Activated naive CD4-positive, alpha-beta T cell (primary cell): ENCODE data around the gene MYO16.

Source experiments
- DNase-seq, 4 experiments: peaks; one replicate each; lab custom pipeline; 2025; lab: John Stamatoyannopoulos, UW

The MYO16 gene

DNA sequence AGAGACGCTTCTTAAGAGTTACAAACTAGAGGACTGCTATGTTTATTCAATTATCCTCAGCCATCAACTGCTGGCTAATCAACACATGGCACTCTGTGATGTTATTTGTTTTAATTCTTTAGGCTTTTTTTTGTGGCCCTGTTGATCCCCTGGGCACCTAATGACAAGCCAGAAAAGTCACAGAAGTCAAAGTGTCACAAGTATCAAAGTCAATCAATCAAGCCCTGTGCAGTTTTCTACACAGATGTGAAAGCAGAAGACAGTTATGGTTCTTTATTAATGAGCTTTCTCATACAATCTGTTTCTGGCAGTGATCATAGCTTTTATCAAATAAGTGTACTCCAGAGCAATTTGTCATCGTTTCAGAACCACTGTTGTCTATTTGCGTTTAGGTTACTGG lies 34.3 kb downstream of the MYO16 start:
- no peak for DNase-seq

DNA sequence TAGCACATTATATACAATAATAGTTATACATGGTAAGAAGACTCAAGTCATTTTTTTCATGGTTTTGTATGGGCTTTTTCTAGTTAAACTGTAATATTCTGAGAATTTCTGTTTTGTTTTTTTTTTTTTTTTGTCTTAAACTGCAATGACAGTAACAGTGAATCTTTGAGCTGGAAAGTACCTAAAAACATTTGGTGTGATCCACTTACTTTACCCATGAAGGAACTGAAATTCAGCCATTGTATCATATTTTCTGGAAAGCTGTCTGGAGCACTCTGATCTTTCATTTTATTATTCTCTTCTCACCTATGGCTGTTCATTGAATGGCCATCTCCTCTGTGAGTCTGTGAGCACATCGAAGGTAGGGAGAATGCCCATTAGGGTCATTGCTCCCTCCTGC lies 37.8 kb downstream of the MYO16 start:
- DNase-seq: no peak

DNA sequence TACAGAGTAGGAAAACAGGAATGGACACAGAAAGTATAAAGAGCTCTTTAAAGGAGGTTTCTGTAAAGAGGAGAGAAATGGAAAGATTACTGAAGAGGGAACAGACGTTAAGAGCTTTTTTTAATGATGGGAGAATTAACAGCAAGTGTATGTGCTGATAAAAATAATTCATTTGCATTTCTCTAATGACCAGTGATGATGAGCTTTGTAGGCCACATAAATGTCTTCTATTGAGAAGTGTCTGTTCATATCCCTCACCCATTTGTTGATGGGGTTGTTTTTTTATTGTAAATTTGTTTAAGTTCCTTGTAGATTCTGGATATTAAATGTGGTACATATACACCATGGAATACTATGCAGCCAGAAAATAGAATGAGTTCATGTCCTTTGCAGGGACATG lies 40.0 kb downstream of the MYO16 start:
- no peak for DNase-seq

DNA sequence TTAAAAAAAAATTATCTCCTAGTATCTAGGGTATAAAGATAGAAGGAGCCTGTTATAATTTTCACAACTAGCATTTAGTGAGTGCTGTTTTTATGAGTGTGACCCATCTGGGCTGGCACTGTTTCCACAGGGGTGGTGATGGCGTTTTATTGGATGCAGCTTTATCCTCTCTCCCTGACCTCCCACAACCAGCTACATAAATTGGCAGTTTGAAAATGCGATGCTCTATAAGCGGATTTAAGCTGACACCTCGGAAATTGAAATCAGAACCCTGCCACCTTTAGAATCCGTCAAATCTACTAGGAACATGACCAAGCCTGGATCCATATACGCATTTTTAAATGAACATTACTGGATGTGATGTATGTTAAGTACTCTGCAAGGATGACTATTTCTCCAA lies 44.9 kb downstream of the MYO16 start:
- DNase-seq: no peak

- DNase-seq: no peak
Measured at GRCh38 chr13:108674771-108675170, 45.4 kb downstream of the MYO16 start.

DNA sequence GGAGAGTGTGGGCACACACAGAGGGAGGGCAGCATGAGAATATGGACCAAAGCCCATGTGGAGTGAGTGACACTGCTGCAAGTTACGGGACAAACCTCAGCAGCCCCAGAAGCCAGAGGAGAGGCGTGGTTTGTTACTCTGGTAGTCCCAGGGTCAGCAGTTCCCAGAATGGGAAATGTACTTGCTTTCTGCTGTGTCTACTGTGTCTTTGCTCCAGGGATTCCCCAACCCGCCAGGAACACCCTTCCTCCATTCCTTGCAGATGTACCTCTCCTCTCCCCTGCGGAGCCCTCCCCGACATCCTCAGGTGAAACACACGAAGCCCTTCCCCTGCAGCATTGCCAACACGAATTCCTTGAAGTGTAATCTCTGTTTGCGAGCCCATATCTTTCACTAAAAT lies 47.2 kb downstream of the MYO16 start:
- no peak for DNase-seq

DNA sequence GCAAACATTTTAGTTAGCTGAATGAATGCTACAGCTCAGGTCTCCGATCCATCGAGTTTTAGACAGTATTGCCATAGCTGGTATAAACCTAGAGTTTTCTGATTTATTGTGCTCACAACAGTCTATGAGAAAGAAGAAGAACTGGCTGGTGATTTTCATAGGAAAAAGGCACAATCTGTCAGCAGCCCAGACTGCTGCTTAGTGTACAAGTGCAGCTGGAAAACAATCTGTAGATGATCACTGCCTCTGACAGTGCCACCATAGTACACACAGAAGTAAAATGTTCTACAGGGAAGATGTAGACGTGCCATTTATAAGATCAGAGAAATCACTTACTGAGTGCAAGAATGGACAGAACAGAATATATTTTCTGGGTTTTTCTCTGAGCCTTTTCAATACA lies 48.4 kb downstream of the MYO16 start:
- DNase-seq: no peak

DNA sequence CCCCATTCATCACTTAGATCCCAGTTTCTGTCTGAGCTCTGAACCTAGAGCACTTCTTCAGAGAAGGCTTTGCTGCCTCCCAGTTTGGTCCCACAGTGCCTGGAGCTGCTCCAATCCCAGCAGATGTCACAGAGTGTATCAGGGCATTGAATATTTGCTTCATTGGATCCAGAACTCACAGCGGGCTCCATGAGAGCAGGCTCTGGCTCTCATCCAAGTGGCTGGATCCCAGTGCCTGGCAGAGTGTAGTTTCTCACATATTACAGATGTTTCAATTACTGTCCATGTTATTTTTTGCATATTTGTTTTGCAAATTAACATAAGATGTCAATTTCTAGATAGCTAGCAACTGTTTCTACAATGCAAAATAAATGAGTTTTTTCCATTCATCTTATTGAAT lies 50.6 kb downstream of the MYO16 start:
- DNase-seq: no peak

DNA sequence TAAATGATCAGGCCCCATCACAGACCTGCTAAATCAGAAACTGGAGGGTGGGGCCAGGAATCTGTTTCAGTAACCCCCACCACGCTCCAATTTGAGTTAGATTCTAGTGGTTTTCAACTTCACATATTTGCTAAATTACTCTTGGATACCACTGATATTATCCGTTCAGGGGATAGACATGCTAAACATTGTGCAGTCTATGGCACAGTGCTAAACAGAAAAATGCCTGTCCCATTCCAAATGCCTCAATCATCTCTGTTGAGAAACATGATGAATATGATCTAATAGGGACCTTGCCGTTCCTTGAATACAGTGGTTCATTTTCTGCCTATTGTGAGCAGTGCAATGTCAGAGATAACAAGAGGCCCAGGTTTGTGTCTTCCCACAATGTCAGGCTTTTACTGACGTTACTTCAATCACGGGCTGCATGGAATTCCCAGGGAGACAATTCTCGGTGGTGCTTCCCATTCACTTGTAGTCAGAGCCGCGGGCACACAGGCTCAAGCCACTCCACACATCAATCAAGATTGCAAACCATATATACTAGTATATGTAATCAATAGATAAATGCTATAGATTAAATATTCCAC lies 52.7 kb downstream of the MYO16 start:
- DNase-seq: no peak

- DNase-seq: no peak
Measured at GRCh38 chr13:108682714-108683113, 53.3 kb downstream of the MYO16 start.

- DNase-seq: no peak
Measured at GRCh38 chr13:108686027-108686426, 56.6 kb downstream of the MYO16 start.

DNA sequence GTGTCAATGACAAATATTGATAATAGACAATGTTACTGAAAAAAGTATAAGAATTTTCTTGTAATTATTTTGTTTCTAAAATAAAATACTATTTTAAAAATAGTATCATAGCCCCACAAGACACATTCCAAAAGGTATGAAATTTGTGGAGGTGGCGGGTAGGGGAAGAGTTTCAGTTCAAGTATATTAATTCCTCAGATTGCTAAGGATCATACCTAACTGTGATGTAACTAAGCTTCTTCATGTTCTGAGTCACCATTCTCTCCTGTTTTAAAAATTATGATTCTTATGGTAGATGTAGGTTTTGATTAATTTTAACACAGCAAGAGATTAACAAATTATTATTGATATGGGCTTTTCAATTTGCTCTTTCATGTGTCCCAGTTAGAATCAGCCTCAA lies 61.3 kb downstream of the MYO16 start:
- DNase-seq: no peak

- no peak for DNase-seq
Measured at GRCh38 chr13:108700422-108701170, 71.2 kb downstream of the MYO16 start.

DNA sequence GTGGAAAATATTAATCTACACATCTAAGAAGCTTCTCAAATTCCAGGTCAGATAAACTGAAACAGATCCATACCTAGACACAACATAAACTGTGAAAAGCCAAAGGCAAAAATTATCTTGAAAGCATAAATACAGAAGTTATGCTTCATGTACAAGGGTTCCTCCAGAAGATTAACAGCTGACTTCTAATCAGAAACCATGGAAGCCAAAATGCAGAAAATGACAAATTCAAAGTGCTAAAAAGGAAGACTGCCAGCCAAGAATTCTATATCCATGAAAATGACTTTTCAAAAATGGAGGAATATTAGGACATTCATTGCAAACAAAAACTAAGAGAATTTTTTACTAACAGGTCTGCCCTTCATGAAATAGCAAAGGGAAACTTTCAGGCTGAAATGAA lies 72.8 kb downstream of the MYO16 start:
- no peak for DNase-seq

DNA sequence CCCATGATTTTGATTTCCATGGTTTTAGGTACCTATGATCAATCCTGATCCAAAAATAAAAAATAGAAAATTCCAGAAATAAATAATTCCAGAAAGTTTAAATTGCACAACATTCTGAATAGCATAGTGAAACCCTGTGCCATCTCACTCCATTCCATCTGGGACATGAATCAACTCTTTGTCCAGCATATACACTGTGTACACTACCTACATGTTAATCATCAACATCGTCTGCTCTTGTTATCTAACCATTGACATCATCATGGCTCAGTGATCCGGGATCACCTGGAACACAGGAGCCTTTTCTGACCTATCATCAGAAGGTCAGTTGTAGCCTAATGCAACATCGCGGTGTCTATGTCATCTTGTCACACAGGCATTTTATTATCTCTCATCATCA lies 75.6 kb downstream of the MYO16 start:
- no peak for DNase-seq

DNA sequence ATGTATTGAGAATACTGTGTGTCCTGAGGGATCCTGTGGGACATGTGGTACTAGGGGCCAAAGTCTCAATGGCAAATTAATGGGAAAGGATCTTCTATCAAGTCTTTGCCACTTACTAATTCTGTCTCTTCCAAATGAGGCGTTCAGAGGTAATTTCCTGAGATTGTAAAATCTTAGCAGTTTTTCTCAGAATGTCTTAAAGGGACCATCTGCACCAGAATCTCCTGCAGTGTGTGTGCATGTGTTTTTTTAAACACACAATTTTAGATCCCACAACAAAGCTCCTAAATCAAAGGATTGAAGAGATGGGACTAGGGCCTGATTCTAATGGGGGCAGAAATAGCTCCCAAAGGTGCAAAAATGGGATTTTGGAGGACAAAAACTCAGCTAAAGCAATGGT lies 78.2 kb downstream of the MYO16 start:
- DNase-seq: no peak

DNA sequence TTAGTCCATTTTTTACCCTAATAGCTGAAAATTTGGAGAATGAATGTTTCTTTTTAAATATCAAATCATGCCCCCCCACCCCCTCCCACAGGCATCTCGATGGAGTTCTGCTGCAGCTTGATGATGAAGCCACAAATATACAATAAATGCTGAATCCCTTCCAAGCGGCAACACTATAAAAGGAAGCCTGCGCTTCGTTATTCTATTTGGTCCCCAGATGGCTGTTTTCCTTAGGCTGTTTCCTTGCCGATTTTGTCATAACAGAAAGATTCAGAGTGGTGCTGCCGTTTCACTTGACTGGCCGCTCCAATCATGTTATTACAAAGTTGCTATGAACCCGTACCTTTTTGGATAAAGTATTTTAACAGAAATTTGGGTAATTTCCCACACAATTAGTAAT lies 79.5 kb downstream of the MYO16 start:
- no peak for DNase-seq

DNA sequence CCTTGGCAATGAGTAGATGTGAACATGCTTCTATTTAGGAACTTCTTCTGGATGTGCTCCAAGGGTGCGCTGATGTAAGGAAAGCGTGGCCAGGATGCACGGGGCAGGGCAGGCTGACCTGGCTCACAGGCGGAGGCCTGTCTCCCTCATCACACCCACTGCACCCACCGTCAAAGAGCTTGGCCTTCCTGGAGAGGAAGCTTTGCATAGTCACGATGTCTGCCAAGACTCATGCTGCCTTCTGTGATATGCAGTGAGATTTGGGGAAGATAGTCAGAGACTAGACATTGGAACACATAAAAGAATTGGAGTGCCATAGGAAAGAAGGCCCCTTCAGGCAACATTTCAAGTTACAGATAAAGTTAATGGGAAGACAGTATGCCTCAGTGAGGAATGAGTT lies 82.0 kb downstream of the MYO16 start:
- no peak for DNase-seq

- no peak for DNase-seq
Measured at GRCh38 chr13:108725471-108725870, 96.1 kb downstream of the MYO16 start.

- DNase-seq: no peak
Measured at GRCh38 chr13:108728370-108728769, 99.0 kb downstream of the MYO16 start.

- no peak for DNase-seq
Measured at GRCh38 chr13:108733022-108733560, 103.7 kb downstream of the MYO16 start.

DNA sequence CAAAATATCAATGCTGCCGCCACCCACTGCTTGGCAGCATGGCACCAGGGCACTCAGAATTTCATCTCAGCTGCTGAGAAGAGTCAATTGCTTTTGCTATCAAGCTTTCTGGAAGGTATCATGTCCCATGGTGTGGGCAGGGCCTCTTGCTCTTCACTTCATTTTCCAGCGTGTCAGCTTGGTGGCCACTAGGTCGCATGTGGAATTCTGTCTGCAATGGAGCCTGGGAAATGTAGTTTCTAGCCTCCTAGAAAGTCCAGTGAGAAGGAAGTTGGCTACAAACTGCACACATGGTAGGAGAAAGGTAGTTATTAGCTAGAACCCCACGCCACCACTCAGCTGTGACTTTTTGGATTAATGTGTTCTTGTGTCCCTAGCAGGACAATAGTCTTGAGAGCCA lies 105.3 kb downstream of the MYO16 start:
- no peak for DNase-seq

GRCh38 chr13:108741930-108742329 lies 112.5 kb downstream of the MYO16 start:
- DNase-seq: no peak
